Panc1 (cell line): ENCODE results near the gene ZFP36L1. TPM values are rescaled to one million over a fixed set of nuclear protein-coding genes. Genes with fewer than 3 reads are reported as not detected.

ENCODE experiments used
- ATAC-seq: fragments of 200-7000 bp; cut with Tn5 transposase; 2 replicates; pipeline ENCODE4 v1.9.1; 2020; ENCODE audit warnings: mild to moderate bottlenecking, moderate library complexity
- BruUV-seq: library from RNA; stranded (reverse); fragments of 400-500 nt; replicated peaks from 2 replicates; lab custom pipeline; 2021; lab: Mats Ljungman, UMichigan
- CTCF ChIA-PET: fragments of 300-600 bp; sonication (Branson Sonifier 250); formaldehyde crosslinking; loops from one replicate; lab custom pipeline; 2022; ENCODE audit warnings: antibody characterized with exemption; lab: Charles Lee
- POLR2A ChIA-PET: fragments of 300-600 bp; sonication (Branson Sonifier 250); formaldehyde crosslinking; loops from one replicate; lab custom pipeline; 2022; ENCODE audit warnings: antibody characterized with exemption; lab: Charles Lee
- DNase-seq: peaks from one replicate; pipeline ENCODE4 v3.0.0-alpha.2; 2010; ENCODE audit warnings: low read depth, low spot score
- H3K27ac ChIP-seq: 2 replicates; pipeline ENCODE4 v1.5.1; 2011; ENCODE audit warnings: mild to moderate bottlenecking, low read length, inconsistent platforms
- H3K27me3 ChIP-seq: fragments of 200-500 bp; sonication (Bioruptor generic); 2 replicates; pipeline ENCODE4 v1.6.0; 2014; ENCODE audit warnings: low read length, inconsistent platforms; ENCODE audit not compliant: control insufficient read depth, insufficient read depth
- H3K36me3 ChIP-seq: fragments of 200-500 bp; sonication (Bioruptor generic); 2 replicates; pipeline ENCODE4 v1.5.1; 2014; ENCODE audit warnings: inconsistent platforms, mild to moderate bottlenecking, low read length, moderate library complexity; ENCODE audit not compliant: control insufficient read depth, insufficient read depth
- H3K4me1 ChIP-seq: 2 replicates; pipeline ENCODE4 v1.5.1; 2011; ENCODE audit warnings: inconsistent platforms, mild to moderate bottlenecking, low read length, moderate library complexity; ENCODE audit not compliant: control insufficient read depth, insufficient read depth
- H3K4me3 ChIP-seq, 2 experiments: 2 replicates each; pipeline ENCODE4 v1.5.1; 2011 to 2012; ENCODE audit warnings: low read depth in 2 of 2, low read length in 2 of 2, mild to moderate bottlenecking in 2 of 2, inconsistent platforms in 1 of 2, moderate library complexity in 1 of 2
- H3K9me3 ChIP-seq: fragments of 200-500 bp; sonication (Bioruptor generic); 2 replicates; pipeline ENCODE4 v1.5.1; 2014; ENCODE audit warnings: low read depth, mild to moderate bottlenecking, inconsistent platforms, low read length, moderate library complexity; ENCODE audit not compliant: control insufficient read depth, insufficient read depth
- CTCF ChIP-seq: fragments of 450-650 bp; IDR thresholded peaks from 2 replicates; pipeline ENCODE4 v1.5.1; 2017; ENCODE audit warnings: mild to moderate bottlenecking
- POLR2AphosphoS5 ChIP-seq: IDR thresholded peaks from 2 replicates; pipeline ENCODE4 v1.6.1; 2012; ENCODE audit warnings: mild to moderate bottlenecking, low read depth, low read length, moderate library complexity
- REST ChIP-seq, 2 experiments: IDR thresholded peaks; 2 replicates each; pipeline ENCODE4 v1.6.1; 2011 to 2012; ENCODE audit warnings: low read depth in 2 of 2, control low read depth in 1 of 2, low read length in 1 of 2, mild to moderate bottlenecking in 1 of 2, moderate library complexity in 1 of 2; ENCODE audit not compliant: insufficient read depth in 1 of 2
- SIN3A ChIP-seq: IDR thresholded peaks from 2 replicates; pipeline ENCODE4 v1.6.1; 2012; ENCODE audit warnings: low read depth, mild to moderate bottlenecking, low read length, moderate library complexity, borderline replicate concordance; ENCODE audit not compliant: insufficient read depth
- TCF7L2 ChIP-seq: IDR thresholded peaks from 2 replicates; pipeline ENCODE4 v1.6.1; 2011; ENCODE audit warnings: mild to moderate bottlenecking, low read depth, low read length, inconsistent platforms
- in situ Hi-C: cut with HindIII; loops from 2 replicates; pipeline ENCODE4 v1.10.0; 2016; ENCODE audit warnings: low sequenced_read_pairs, low pct_unique_long_range_greater_than_20kb
- intact Hi-C: fragments of 100-400 bp; cut with micrococcal nuclease; formaldehyde crosslinking; loops from one replicate; pipeline ENCODE4 v1.10.0; 2022; ENCODE audit not compliant: unreplicated experiment
- total RNA-seq: library from RNA; stranded (reverse); gene quantifications from one replicate; pipeline ENCODE4 v1.2.1, GENCODE V29; 2021; ENCODE audit not compliant: unreplicated experiment

ZFP36L1 gene
- total RNA-seq, 1 experiment from 2014 or later = 84.9 TPM

GRCh38 chr14:68770553-68771286, 22.1 kb downstream of the ZFP36L1 start:
- intact Hi-C loops (no loop called here), in situ Hi-C loops (no loop called here)
- H3K9me3 ChIP-seq = peaks cover 3% of the 10 kb centered on the region; the same call in 1 of the 2 replicates
- H3K4me3 ChIP-seq = no peak overlapping the region
- H3K36me3 ChIP-seq = no peaks in the 10 kb centered on the region
- no peak overlapping the region for H3K27ac ChIP-seq
- CTCF ChIA-PET = no interaction called here
- POLR2A ChIA-PET = no interaction called here
- no peak for DNase-seq
- H3K27me3 ChIP-seq = no peaks in the 10 kb centered on the region
- no TSS peak for BruUV-seq
- no peak for ATAC-seq
- no peaks in the 10 kb centered on the region for H3K4me1 ChIP-seq
- no peak for TF ChIP-seq CTCF
- no peak for TF ChIP-seq POLR2AphosphoS5
- no peak for TF ChIP-seq SIN3A
- TF ChIP-seq TCF7L2 = no peak
- no peak for TF ChIP-seq REST (IDR thresholded peaks at IDR 0.05; ENCODE audit: insufficient read depth in 1 of 2, low read depth in 2 of 2, low read length in 1 of 2)

GRCh38 chr14:68770051-68770450, 22.8 kb downstream of the ZFP36L1 start:
- intact Hi-C loops (no loop called here), in situ Hi-C loops (no loop called here)
- Histone ChIP-seq H3K27me3 (no peaks in the 10 kb centered on the region), H3K9me3 (0 out of 2 replicates have a peak, but pooled peaks cover under 1% of the 10 kb centered on the region), H3K4me3 (no peak overlapping the region), H3K4me1 (no peaks in the 10 kb centered on the region), H3K36me3 (no peaks in the 10 kb centered on the region), H3K27ac (no peak overlapping the region)
- no peak for ATAC-seq
- no peak for DNase-seq
- BruUV-seq = no TSS peak
- ChIA-PET CTCF (no interaction called here), POLR2A (no interaction called here)
- no peak for TF ChIP-seq SIN3A
- TF ChIP-seq REST (IDR thresholded peaks at IDR 0.05; ENCODE audit: insufficient read depth in 1 of 2, low read depth in 2 of 2, low read length in 1 of 2) = no peak
- no peak for TF ChIP-seq POLR2AphosphoS5
- no peak for TF ChIP-seq CTCF
- TF ChIP-seq TCF7L2 = no peak
